ENCODE data around the gene PDGFA. TPM values are rescaled to one million over a fixed set of nuclear protein-coding genes. Genes with fewer than 3 reads are reported as not detected.
A peak's percentile ranks its signal among the peaks of the same experiment; 100 is the strongest.

PDGFA gene
- total and polyA plus RNA-seq, 7 donors: 9.1 to 30.4 (median 15.9) TPM

DNA sequence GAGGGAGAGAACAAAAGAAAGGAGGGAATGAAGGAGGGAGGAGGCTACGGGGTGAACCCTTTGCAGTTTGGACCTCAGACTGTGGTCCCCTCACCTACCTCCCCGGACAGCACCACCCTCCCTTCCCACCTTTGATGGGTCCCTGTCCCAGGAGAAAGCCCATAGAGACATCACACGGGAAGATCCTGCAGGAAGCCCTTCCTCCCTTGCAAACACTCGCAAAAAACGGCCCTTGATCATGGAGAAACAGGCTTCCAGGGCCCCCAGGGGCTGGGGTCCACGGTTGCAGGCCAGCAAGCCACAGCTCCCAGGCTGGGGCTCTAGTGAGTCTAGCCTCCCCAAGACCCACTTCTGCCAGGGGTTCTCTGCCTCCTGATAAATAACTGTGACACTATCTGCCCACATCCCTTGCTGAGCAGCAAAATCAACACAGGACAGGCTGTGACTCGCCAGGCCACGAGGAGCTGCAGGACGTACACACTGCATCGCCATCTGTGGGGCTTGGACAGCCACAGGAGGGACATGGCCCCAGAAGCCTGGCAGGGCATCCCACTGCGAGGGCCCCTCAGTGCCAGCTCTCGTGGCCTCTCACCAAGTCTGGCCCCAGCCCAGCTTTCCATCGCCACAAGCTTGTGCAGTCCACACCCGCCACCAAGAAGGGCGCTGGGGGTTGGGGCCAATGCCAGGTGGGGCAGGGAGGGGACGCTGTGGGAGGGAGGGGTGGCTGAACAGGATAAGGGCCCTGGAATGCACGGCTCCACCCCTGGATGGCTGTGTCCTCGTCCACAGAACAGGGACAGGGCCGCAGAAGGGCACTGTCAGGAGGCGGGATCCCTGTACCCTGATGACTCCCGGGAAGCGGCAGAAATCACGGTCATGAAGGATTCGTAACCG lies 34.2 kb downstream of the PDGFA start:
- H3K36me3 ChIP-seq (ENCODE audit: insufficient read depth in 1 of 2, low read depth in 1 of 2): no peaks in the 10 kb centered on the region
- H3K4me1 ChIP-seq: no peaks in the 10 kb centered on the region
- TF ChIP-seq CTCF (IDR thresholded peaks at IDR 0.05): no peak
- H3K27ac ChIP-seq: no peak overlapping the region
- 31 to 45% (median 35%) methylated on average over 24 to 25 of the region's 25 CpGs for WGBS, 3 donors
- H3K9me3 ChIP-seq: no peaks in the 10 kb centered on the region
- intact Hi-C loops (cut with DNase I): no loop called here
- H3K4me3 ChIP-seq: no peak overlapping the region
- DNase-seq (peak; percentile 9 to 47), ATAC-seq (peak; percentile 37 to 62 (median 47))
- peaks cover 0 to 2% (median 0%) of the 10 kb centered on the region in 3 donors for H3K27me3 ChIP-seq (ENCODE audit: insufficient read depth in 3 of 3, low read length in 2 of 3)

- H3K4me3 ChIP-seq: no peak overlapping the region
- no peak for TF ChIP-seq CTCF (IDR thresholded peaks at IDR 0.05)
- H3K27ac ChIP-seq: no peak overlapping the region
- no peaks in the 10 kb centered on the region for H3K36me3 ChIP-seq (ENCODE audit: insufficient read depth in 1 of 2, low read depth in 1 of 2)
- ATAC-seq (no peak), DNase-seq (peak; percentile 5 to 35)
- H3K9me3 ChIP-seq: no peaks in the 10 kb centered on the region
- peaks cover 4% of the 10 kb centered on the region for H3K4me1 ChIP-seq
- intact Hi-C loops (cut with DNase I): no loop called here
- peaks cover 0 to 2% (median 0%) of the 10 kb centered on the region in 3 donors for H3K27me3 ChIP-seq (ENCODE audit: insufficient read depth in 3 of 3, low read length in 2 of 3)
- 69 to 75% (median 74%) methylated on average over 20 to 21 of the region's 21 CpGs for WGBS, 3 donors
These were observed 35.1 kb downstream of the PDGFA start for GRCh38 chr7:484356-485101.

DNA sequence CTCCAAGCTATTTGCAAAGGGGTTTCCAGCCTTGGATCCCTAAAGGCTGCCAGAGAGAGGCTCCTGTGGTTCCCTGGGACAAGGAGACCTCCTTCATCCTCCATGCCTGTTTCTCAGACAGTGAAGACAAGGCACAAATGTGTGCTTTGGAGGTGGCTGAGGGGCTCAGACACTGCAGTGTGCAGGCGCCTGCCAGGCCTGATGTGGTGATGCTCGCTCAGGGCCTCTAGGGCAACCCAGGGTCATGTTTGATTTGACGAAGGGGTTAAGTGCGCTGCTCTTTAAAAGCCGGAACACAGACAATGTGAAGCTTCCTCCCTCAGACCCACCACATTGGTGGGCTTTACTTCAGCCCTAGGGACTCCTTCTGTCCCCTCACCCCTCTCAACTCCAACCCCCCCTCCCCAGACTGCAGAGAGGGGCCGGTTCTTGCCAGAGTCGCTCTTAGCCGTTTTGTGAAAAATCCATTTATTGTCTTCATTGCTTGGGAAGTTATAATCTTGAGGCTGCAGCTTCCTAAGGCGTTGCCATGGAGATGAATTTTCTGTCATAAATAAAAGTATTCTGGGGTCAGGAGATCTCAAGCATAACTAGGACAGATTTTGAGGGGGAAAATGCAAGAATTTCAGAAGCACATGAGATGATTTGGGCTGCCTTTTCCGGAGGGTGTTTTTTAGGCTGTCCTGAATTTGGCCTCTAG lies 35.8 kb downstream of the PDGFA start:
- 74 to 77% (median 77%) methylated on average over 10 of the region's 10 CpGs for WGBS, 3 donors

More for the DNA sequence above, 35.8 kb downstream of the PDGFA start:
- DNase-seq (peak in 1 of 2 donors; percentile 5), ATAC-seq (no peak)
- no peak overlapping the region for H3K27ac ChIP-seq
- peaks cover 5% of the 10 kb centered on the region for H3K4me1 ChIP-seq
- intact Hi-C loops (cut with DNase I): no loop called here
- no peak overlapping the region for H3K4me3 ChIP-seq
- no peak for TF ChIP-seq CTCF (IDR thresholded peaks at IDR 0.05)
- H3K9me3 ChIP-seq: no peaks in the 10 kb centered on the region
- H3K36me3 ChIP-seq (ENCODE audit: insufficient read depth in 1 of 2, low read depth in 1 of 2): no peaks in the 10 kb centered on the region
- H3K27me3 ChIP-seq (ENCODE audit: insufficient read depth in 3 of 3, low read length in 2 of 3): peaks cover 0 to 2% (median 0%) of the 10 kb centered on the region in 3 donors
